ENCODE measurements around the gene BABAM2. TPM values are rescaled to one million over a fixed set of nuclear protein-coding genes. Genes with fewer than 3 reads are reported as not detected.

The BABAM2 gene
- total RNA-seq, 4 donors from 2014 or later: 35.0 to 70.5 (median 51.5) TPM

- Histone ChIP-seq H3K4me1 (peaks cover 3 to 40% (median 23%) of the 10 kb centered on the region in 4 donors), H3K27me3 (no peaks in the 10 kb centered on the region), H3K27ac (peak overlapping the region; percentile 49 to 82 (median 68)), H3K36me3 (no peaks in the 10 kb centered on the region), H3K4me3 (no peak overlapping the region), H3K9me3 (no peaks in the 10 kb centered on the region)
- no peak for DNase-seq
- no peak for TF ChIP-seq CTCF (IDR thresholded peaks at IDR 0.05)
- no peak for TF ChIP-seq POLR2A (IDR thresholded peaks at IDR 0.05)
Observed at GRCh38 chr2:28355521-28356094, 465.1 kb downstream of the BABAM2 start.

GRCh38 chr2:28356095-28356911 is 465.8 kb downstream of the BABAM2 start:
- Histone ChIP-seq H3K36me3 (no peaks in the 10 kb centered on the region), H3K4me1 (peaks cover 3 to 40% (median 23%) of the 10 kb centered on the region in 4 donors), H3K9me3 (no peaks in the 10 kb centered on the region), H3K4me3 (no peak overlapping the region), H3K27ac (peak overlapping the region; percentile 49 to 82 (median 68)), H3K27me3 (no peaks in the 10 kb centered on the region)
- TF ChIP-seq CTCF (IDR thresholded peaks at IDR 0.05) (no peak), POLR2A (IDR thresholded peaks at IDR 0.05) (peak in 1 of 2 donors; percentile 65)
- DNase-seq: peak; percentile 30 to 91 (median 89)

GRCh38 chr2:28357055-28357454 is 466.5 kb downstream of the BABAM2 start:
- Histone ChIP-seq H3K4me3 (no peak overlapping the region), H3K36me3 (no peaks in the 10 kb centered on the region), H3K27me3 (no peaks in the 10 kb centered on the region), H3K27ac (peak overlapping the region; percentile 49 to 82 (median 68)), H3K9me3 (no peaks in the 10 kb centered on the region), H3K4me1 (peaks cover 3 to 40% (median 23%) of the 10 kb centered on the region in 4 donors)
- no peak for TF ChIP-seq CTCF (IDR thresholded peaks at IDR 0.05)
- TF ChIP-seq POLR2A (IDR thresholded peaks at IDR 0.05): no peak
- DNase-seq: no peak

- no peaks in the 10 kb centered on the region for H3K36me3 ChIP-seq
- no peak overlapping the region for H3K27ac ChIP-seq
- no peak overlapping the region for H3K4me3 ChIP-seq
- DNase-seq: no peak
- no peak for TF ChIP-seq POLR2A (IDR thresholded peaks at IDR 0.05)
- no peaks in the 10 kb centered on the region for H3K9me3 ChIP-seq
- H3K27me3 ChIP-seq: no peaks in the 10 kb centered on the region
- H3K4me1 ChIP-seq: peaks cover 3 to 40% (median 23%) of the 10 kb centered on the region in 4 donors
Observed at GRCh38 chr2:28357948-28358667, 467.6 kb downstream of the BABAM2 start.

- H3K4me3 ChIP-seq: no peak overlapping the region
- no peaks in the 10 kb centered on the region for H3K27me3 ChIP-seq
- no peaks in the 10 kb centered on the region for H3K9me3 ChIP-seq
- peak overlapping the region; percentile 27 to 43 (median 34) for H3K27ac ChIP-seq
- TF ChIP-seq CTCF (IDR thresholded peaks at IDR 0.05) (no peak), POLR2A (IDR thresholded peaks at IDR 0.05) (no peak)
- H3K36me3 ChIP-seq: no peaks in the 10 kb centered on the region
- H3K4me1 ChIP-seq: peaks cover 3 to 40% (median 23%) of the 10 kb centered on the region in 4 donors
- no peak for DNase-seq
Observed at GRCh38 chr2:28358668-28359201, 468.2 kb downstream of the BABAM2 start.

Data from Peyer's patch (tissue), 4 donors.